Stimulated activated CD4-positive, alpha-beta T cell treated with anti-CD3 and anti-CD28 coated beads, Interleukin-1b, Interleukin-23, amount 100 ng/mL, for 24 hours (primary cell): ENCODE data around the gene CTRL.
A peak's percentile ranks its signal among the peaks of the same experiment; 100 is the strongest.
"Not testable (repeated sequence)": the region's sequence is repeated elsewhere in the genome, so short reads cannot be mapped to it uniquely, and the experiment has no call there.

Experiments
- DNase-seq, 4 experiments: peaks; one replicate each; pipeline ENCODE4 v3.0.0-alpha.2; 2020; ENCODE audit warnings: low read depth in 4 of 4, low spot score in 1 of 4

Gene CTRL

DNA sequence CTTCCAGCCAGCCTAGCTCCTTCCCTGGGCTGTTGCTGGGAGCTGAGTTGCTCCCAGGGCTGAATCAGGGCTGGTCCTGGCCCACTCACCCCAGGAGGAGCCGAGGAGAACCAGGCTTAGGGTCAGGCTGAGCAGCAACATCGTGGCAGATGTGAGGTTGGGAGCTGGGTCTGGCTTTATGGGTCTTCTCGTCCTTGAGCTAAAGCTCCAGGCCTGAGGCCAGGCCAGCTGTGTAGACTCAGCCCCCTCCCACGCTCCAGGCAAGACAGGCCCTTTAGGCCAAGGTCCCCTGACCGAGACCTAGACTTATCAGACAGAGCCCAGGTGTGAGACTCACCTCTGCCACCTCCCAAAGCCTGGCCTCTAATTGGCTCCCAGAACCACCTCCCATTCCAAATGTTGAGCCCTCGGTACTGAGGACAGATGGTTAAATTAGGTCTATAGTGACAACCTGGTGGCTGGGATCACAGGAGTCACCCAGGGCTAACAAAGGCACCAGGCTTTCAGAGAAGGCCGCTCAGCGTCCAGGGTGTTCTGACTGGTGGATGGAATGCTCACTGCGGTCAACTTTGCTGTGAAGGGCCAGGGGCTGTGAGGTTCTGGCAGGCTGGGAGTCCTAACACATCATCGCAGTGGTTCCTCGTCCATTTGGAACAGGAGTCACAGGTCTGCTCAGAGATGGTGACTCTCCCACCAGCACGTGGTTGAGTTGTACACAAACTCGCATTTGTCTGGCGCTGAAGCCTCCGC, at the start of gene CTRL:
Gene CTRL, minus strand, starts transcription at position 151 of the 750 bp plus-strand sequence. Its CDS starts 10 bp downstream, at position 141.
- DNase-seq = no peak

DNA sequence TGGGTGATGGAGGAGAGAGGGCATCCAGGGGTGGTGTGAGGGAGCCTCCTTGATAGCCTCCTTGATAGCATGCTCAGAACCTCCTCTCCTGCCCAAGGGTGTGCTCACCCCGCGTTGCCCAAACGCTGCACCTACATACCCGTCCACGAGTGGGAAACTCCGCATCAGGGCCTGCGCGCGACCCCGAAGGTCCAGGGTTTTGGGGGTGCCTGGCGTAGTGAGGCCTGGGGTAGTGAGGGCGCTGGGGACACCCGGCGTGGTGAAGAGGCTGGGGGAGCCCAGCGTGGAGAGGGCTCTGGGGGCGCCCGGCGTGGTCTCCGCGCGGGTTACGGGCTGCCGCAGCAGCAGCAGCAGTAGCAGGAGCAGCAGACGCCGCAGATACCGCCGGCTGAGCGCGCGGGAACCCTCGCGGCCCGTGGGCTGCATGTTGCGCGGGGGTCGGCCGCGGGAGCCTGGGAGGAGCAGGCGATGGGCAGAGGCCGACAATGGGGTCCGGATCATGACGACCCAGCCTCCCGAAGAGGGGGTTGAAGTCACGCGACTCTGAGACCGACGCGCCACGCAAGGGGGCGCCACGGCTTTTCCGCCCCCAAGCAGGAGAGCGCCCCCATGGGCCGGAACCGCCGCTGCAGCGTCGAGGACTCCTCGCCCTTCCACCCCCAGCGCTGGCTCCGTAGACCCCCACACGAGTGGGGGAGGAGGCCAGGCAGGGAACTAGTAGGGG, 48.5 kb upstream of the CTRL start, which contains the start of gene DPEP3:
Gene DPEP3, minus strand, starts transcription at position 545 of the 724 bp plus-strand sequence. Its CDS starts 119 bp downstream, at position 426.
- DNase-seq = no peak

DNA sequence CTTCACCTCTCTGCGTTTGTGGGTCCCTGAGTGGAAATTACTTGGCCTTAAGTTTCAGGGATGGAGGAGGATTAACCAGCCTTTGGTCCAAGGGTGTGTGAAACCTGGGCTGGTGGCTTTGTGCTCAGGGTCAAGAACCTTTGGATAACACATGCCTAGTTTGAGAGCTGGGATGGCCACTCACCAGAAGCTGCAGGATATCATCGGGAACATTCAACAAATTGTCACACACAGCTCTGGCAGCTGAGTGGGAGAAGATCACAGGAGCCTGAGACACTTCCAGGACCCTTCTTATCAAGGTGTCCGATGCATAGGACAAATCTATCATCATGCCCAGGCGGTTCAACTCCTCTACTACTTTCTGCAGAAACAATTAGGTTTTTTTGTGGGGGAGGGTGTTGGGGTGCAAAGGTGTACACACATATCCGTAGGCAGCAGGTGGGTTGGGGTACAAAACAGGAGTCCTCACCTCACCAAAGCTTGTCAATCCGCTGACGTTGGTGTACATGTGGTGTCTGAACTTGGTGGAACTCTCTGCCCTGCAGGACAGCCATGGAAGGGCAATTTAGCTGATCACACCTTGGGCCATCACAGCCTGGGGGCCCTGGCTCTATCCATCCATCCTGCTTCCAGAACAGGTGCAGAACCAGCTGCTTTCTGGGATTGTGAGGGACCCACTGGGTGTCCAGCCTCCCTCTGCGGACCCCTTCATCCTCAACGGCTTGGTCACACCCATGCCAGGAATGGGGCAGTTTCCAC, 46.0 kb upstream of the CTRL start:
- DNase-seq = no peak

DNA sequence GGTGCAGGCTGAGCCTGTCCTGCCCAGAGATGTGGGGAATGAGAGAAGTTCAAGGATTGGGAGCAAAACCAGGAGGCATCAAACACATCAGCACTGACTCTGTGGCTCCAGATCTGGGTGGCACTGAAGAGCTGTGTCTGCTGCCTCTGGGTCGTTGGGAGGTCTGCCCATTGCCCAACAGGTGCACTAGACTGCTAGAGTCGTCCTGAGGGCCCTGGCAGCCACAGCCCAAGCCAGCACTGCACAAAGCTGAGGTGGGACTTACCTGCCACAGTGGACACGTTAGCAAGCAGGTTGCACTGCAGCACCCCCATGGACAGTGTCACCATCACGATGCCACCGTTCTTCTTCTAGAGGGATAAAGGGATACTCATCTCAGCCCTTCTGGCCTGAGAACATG, 45.3 kb upstream of the CTRL start:
- DNase-seq = no peak

DNA sequence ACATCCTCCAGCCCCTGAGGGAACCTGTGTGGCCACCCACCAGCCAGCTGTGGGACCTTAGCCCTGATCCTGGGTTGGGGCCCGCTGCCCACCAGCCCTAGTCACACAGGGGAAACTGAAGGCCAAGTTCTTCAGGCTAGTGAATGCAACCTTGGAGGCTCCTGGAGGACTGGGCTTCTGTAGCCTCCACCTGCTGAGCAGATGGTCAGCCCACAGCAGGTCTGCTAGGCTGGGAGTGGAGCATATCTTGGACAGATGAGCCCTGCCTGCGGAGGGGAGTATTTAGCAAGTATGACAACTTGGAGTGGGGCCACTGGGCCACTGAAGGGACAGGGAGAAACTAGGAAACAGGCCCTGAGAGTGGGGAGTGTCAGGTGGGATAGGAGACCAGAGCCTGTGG, 44.5 kb upstream of the CTRL start:
- no peak for DNase-seq

DNA sequence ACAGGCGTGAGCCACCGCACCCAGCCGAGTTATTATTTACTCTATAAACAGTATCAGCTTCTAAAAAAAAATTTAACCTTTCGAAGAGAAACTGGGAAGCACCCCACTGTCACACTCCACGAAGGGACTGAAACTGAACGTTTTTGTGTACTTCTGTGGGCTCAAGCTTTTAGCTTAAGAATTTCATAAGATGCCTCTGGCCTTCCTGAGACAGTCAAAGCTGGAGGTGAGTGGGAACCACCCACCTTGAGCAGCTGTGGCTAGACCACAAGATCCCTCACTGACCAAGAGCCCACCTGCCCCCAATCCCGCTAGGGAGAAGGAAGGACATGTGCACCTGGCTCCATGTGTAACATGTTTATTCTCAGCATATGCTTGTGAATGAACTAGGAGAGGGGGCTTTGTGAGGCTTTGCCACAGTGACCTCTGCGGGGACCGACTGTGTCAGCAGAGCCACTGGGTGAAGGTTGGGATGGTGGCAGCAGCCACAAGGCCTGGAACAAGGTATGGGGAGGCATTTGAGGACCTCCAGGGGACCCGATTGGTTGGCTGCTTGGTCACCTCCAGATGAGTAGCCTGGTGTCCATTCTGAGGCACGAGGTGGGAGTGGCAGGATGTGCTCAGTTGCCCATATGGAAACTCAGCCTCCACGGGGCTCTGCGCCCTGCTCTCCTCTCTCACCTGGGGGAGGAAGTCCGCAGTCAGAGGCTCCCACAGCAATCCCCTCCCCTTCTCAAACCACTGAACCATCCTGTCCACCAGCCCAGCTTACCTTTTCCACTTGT, 43.9 kb upstream of the CTRL start:
- no peak for DNase-seq

DNA sequence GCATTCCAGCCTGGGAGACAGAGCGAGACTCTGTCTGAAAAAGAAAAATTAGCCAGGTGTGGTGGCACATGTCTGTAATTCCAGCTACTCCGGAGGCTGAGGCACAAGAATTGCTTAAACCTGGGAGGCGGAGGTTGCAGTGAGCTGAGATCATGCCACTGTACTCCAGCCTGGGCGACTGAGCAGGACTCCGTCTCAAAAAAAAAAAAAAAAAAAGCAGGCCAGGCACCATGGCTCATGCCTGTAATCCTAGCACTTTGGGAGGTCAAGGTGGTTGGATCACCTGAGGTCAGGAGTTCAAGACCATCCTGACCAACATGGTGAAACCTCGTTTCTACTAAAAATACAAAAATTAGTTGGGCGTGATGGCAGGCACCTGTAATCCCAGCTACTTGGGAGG, 40.6 kb upstream of the CTRL start:
- DNase-seq = not testable (repeated sequence)

DNA sequence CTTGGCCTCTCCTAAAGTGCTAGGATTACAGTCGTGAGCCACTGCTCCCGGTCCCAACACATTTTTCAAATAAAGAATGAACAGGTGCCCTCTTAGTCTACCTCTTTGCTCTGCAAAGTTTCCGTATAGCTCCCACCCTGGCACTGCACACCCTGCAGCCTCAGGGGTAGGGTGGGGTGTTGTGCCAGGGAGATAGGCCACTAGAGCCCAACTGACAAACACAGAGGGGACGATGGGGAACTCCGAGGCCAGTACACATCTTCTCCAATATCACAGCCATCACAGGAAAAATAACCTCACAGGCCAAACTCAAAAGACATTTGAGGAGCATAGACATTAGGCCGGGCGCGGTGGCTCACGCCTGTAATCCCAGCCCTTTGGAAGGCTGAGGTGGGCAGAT, 39.4 kb upstream of the CTRL start:
- DNase-seq = no peak

DNA sequence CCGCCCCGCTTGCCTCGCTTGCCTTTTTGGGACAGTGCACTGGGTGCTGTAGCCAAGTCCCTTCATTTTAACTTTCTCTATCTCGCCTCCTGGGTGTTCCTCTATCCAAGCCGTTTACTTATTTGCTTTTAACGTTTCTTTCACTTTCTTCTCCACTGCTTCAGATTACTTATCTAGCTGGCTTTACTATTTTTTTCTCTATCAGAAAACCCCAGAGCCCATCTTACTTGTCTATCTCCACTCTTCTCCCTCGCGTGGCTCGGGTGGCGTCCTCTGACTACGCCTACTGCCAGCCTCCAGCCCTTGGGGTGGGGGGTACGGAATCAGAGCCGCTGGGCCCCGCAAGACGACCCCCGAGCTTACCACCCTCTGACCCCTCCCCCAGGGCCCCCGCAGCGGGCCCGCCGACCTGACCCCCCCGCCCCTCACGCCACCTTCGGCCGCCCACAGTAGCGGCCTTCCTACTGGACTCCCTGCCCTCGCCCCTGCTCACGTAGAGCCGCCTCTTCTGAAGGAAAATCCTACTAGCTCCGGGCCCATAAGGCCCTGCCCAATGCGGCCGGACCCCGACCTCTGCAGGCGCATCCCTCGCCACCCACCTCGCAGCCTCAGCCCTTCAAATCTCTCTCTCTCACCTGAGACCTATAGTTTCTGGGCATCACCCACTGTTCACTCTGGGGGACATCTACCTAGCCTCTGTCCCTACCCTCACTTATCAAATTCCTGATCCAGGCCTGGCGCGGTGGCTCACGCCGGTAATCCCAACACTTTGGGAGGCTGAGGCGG, 37.8 kb upstream of the CTRL start:
- DNase-seq = no peak

DNA sequence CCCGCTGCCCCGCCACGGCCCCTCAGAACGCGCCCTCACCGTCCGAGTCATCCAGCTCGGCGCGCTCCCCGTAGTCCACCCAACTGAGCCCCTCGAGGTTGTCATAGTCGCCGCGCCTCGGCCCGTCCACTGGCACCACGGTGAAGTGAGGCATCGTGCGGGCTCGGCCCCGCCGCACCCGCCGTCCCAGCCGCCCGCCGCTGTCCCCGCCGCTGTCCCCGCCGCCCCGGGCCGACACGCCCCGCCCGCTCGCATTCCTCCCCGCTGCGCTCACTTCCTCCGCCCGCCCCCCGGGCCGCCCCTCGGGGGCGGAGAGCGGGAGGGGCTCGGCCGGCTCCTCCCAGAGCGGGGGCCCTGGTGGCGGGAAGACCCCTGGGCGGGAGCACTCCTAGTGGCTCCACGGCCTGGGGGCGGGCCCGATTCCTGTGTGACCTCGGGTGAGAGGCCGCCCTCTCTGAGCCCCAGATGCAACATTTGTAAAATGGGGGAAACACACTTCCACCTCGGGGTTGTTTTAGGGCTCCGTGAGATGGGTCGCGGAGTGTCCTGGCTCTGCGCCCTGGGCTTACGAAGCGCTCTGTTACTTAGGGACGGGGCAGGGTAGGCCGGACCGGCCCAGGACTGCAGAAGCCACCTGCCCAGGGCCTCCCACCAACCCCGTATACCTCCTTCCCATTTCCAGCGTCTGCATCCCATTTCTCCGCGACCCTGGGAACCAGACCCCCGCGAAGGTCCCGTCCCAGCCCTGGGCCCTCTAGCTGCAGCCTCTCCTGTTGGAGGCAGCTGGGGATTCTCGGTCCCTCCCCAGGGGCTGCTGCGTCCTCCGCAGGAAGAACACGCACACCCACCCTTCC, 37.0 kb upstream of the CTRL start, which contains the start of gene SLC12A4:
Gene SLC12A4, minus strand, starts transcription at position 238 of the 854 bp plus-strand sequence. Its CDS starts 84 bp downstream, at position 154.
- peak; percentile 64 to 91 (median 74) for DNase-seq

DNA sequence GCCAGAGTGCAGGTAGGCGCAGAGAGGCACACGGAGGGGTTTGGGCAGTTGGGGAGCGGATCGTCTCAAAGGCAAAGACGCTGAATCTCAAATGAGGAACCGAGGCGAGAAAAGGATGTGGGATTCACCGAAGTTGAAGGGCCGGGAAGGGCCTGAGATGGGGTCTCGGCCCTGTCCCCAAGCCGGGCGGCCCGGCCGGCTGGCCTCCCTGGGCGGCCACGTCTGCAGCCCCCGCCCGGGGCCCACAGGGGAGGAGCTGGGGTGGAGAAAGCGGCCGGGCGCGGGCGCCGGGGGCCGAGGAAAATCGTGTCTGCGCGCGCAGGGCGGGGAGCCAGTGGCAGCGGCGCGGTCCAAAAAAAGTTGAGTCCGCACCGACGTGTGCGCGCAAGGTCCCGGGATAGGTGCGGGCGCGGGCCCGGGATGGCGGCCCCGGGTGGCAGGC, 36.3 kb upstream of the CTRL start:
- peak in 1 of 4 experiments; percentile 26 for DNase-seq

DNA sequence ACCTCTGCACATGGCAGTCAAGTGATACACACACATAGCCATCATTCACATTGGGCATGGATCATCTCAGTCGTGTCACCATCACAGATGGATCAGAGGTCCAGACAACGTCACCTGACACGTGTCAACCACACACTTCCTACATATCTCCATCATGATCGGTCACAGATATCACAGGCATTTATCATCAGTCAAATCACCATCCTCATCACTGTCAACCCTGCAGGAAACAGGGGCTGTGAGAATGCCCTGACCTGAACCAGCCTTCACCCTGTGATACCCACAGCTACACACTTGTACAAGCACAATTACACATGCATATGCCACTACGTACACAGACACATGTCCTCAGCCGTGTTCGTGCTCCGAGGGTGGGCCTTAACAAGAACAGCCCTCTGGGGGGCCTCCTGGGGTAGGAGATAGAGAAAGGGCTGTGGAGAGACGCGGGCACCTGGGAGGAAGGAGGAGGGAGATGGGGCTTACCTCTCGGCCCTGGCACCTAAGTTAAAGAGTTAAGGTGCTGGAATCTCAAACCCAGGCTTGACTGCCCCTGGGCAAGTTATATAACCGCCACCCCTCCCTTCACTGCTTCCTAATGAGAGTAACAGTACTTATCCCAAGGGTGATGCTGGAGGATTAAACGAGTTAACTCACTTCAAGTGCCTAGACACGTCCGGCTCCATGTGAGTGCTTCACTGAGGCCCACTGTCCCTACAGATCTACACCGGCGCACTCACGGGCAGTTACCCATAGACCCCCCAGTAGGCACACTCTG, 35.7 kb upstream of the CTRL start:
- DNase-seq = no peak

DNA sequence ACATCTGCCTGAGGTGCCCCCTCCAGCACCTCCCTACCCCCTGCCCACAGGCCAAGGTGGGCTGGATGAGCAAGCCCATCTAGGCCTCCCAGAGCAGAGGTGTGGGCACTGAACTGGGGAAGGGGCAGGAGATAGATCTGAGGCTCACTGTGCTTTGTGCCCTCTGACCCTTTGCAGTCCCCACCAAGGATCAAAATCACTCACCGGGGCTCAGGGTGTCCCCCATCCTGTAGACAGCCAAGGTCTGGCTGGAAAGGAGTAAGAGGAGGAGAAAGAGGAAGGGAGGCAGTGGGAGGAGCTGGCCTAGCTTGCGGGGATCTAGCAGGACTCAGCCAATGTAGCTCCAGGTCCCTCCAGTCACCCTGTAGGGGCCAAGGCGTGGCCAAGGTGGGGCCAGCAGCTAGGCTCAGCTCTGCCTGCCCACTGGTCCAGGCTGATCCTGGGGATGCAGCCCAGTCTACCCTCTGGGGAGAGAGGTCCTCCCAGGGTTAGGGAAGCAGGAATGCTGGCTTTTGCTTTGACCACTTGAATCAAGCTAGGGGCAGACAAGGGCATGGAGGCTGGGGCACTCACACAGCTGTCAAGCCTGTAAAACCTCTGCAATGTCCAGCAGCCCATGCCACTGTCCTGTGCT, 35.0 kb upstream of the CTRL start:
- DNase-seq = no peak

DNA sequence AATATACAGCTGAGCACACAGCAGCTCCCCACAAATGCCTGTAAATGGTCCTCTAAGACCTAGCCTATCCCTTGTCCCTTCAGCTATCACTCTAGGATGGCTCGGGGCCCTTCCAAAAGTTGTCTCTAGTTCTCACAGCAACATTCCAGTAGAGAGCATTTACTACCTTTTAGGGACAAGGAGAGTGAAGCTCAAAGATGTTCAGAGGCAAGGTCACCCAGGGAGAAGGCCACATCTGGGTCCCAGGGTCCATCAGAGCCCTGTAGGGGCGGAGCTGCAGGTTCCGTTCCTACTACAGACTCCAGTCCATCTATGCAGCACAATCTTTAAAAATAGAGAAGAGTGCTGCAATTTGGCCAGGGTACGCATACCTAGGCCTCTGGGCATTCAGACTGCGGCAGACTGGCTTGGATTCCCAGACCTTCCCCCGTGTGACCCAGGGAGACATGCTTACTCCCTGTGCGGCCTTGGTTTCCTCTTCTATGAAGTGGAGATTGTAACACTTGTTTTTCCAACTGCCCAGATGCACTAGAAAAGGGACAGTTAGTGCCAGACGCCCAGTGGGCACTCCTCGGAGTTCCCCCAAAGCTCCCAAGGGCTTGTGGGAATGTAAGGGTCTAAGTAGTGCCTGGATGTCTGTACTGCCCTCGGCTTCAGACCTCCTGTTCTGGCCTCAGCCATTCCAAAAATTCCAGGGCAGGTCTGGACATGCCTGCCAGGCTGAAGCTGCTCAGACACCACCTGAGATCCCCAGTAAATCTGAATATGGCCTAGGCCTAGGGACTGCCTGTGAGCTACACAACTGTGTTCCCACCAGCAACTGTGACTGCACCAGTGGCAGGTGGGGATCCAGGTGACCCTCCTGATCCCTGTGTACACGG, 34.2 kb upstream of the CTRL start:
- no peak for DNase-seq

DNA sequence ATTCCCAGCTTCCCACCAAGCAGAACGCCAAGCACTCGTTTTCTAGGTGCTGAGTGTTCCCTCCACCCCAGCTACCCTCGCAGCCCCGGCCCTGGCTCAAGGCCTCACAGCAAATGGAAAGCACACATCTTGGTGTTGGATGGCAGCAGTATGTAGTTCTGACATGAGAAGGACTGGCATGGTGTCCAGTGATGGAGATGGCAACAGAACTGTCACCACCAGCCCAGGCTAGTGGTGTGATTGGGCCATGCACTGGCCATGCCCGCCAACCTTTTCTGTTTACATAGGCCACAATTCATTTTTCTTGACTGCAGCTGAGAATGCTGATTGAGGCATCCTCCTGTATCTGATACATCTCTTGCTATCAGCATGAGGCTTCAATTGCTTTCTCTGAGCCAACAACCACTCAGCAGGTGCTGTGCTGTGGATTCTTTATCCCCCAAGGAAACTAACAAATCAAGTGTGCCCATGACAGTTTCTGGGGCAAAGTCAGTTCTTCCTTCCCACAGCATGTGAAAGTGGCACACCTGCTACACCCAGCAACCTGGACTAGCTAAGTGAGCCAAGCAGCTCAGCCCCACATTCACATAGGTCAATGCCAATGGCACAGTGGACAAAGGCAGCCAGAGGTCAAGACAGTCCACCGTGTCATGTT, 32.9 kb upstream of the CTRL start:
- DNase-seq = no peak

DNA sequence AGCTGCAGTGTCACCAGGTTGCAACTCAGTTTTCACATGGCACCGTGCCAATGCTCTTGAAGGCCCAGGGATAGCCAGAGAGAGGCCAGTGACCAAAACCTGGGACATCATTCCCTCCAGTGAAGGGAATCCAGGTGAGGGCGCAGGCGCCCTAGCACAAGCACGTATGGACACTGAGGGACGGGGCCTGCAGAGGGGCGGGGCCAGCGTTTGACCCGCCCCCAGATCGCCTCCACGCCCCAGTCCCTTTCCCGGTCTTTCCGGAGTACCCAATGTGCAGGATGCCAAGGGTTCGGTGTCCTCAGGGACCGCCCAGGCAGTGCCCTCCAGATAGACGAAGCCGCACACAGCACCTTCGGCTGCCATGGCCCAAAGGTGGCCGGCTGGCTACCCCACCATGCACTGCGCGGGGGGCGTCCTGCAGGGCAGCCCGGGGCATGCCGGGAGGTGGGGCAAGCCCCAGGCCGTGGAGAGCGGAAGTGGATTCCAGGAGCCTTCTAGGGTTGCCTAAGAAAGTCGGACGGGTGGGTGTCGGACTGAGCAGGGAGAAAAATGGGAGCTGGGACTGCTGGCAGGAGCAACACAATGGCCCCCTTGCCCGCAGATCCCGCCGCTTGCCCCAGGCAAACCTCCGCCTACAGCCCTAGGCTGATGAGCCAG, 32.1 kb upstream of the CTRL start:
- DNase-seq = no peak
